Esophagus muscularis mucosa (tissue), 4 donors: ENCODE results near the gene MAGEA10. TPM values are rescaled to one million over a fixed set of nuclear protein-coding genes. Genes with fewer than 3 reads are reported as not detected.
"Not testable (repeated sequence)": the region's sequence is repeated elsewhere in the genome, so short reads cannot be mapped to it uniquely, and the experiment has no call there.

Source experiments
- DNase-seq: peaks from one replicate; pipeline ENCODE4 v3.0.0-alpha.2; 2017; ENCODE audit errors: extremely low spot score
- H3K27ac ChIP-seq, 4 donors: fragments of 200-600 bp; sonication (generic); replicated peaks in 1 of 4; 1 replicate in 3 of 4; 2 replicates in 1 of 4; pipeline ENCODE4 v1.5.1; 2016 to 2019; ENCODE audit warnings: mild to moderate bottlenecking in 1 of 4
- H3K27me3 ChIP-seq, 4 donors: fragments of 200-600 bp; sonication (generic); one replicate each; pipeline versions ENCODE4 v1.5.1 to v1.6.0; 2016 to 2019
- H3K36me3 ChIP-seq, 4 donors: fragments of 200-600 bp; sonication (generic); one replicate each; pipeline ENCODE4 v1.5.1; 2016 to 2019
- H3K4me1 ChIP-seq, 4 donors: fragments of 200-600 bp; sonication (generic); one replicate each; pipeline ENCODE4 v1.5.1; 2016 to 2019
- H3K4me3 ChIP-seq, 4 donors: fragments of 200-600 bp; sonication (generic); 1 replicate in 2 of 4; 2 replicates in 2 of 4; pipeline ENCODE4 v1.5.1; 2016 to 2019; ENCODE audit warnings: mild to moderate bottlenecking in 4 of 4, moderate library complexity in 1 of 4
- H3K9me3 ChIP-seq, 4 donors: fragments of 200-600 bp; sonication (generic); 1 replicate in 3 of 4; 2 replicates in 1 of 4; pipeline ENCODE4 v1.5.1; 2016 to 2019
- CTCF ChIP-seq, 3 experiments: fragments of 200-600 bp in 2 of 3; fragments of 450-650 bp in 1 of 3; sonication (generic) in 2 of 3; IDR thresholded peaks; one replicate each; pipeline ENCODE4 v1.5.1; 2017 to 2019; ENCODE audit warnings: antibody characterized with exemption in 3 of 3, mild to moderate bottlenecking in 2 of 3, moderate library complexity in 1 of 3
- EP300 ChIP-seq: sonication (generic); formaldehyde crosslinking; IDR thresholded peaks from one replicate; pipeline ENCODE4 v1.6.1; 2017; ENCODE audit warnings: antibody characterized with exemption
- POLR2A ChIP-seq: fragments of 450-650 bp; IDR thresholded peaks from one replicate; pipeline ENCODE4 v1.6.1; 2017; ENCODE audit warnings: antibody characterized with exemption, moderate library complexity, mild to moderate bottlenecking, low read depth
- POLR2AphosphoS5 ChIP-seq, 2 donors: sonication (generic); formaldehyde crosslinking; IDR thresholded peaks; one replicate each; pipeline ENCODE4 v1.6.1; 2017; ENCODE audit warnings: antibody characterized with exemption in 2 of 2
- WGBS: methylation state at CpG from one replicate; pipeline ENCODE4 v1.1.5; 2018; 5-methylcytosine and 5-hydroxymethylcytosine counted together
- intact Hi-C: fragments of 100-400 bp; cut with DNase I; formaldehyde crosslinking; loops from one replicate; pipeline ENCODE4 v1.15.1; 2023
- total RNA-seq, 4 donors: library from RNA; depleted of rRNA; stranded (reverse); fragments of >200 nt; gene quantifications; one replicate each; pipeline versions ENCODE4 v1.1.0 to v1.2.1, GENCODE V29; 2016

MAGEA10 gene
- total RNA-seq = not detected

- Histone ChIP-seq H3K9me3 (no peaks in the 10 kb centered on the region), H3K4me1 (no peaks in the 10 kb centered on the region), H3K4me3 (no peak within 1 kb of the TSS), H3K27ac (no peak within 1 kb of the TSS), H3K27me3 (no peaks in the 10 kb centered on the region), H3K36me3 (no peaks in the 10 kb centered on the region)
- intact Hi-C loops = no loop called here
- no peak for TF ChIP-seq CTCF (IDR thresholded peaks at IDR 0.05)
- no peak for TF ChIP-seq POLR2A
- no peak for TF ChIP-seq POLR2AphosphoS5 (IDR thresholded peaks at IDR 0.05)
- no peak for TF ChIP-seq EP300
- 76% methylated on average over 11 of the region's 16 CpGs for WGBS
- no peak for DNase-seq
These were observed at the start of gene MAGEA10 for GRCh38 chrX:152138388-152138784. MAGEA10 (minus strand) TSS chrX:152138577; CDS start chrX:152135620, 2,957 bp downstream.

GRCh38 chrX:152177497-152178269 lies 39.3 kb upstream of the MAGEA10 start:
- DNase-seq = no peak
- 77% methylated on average over 5 of the region's 5 CpGs for WGBS
- H3K9me3 ChIP-seq = no peaks in the 10 kb centered on the region
- H3K27me3 ChIP-seq = no peaks in the 10 kb centered on the region
- no peak overlapping the region for H3K27ac ChIP-seq
- TF ChIP-seq CTCF (IDR thresholded peaks at IDR 0.05) (no peak), POLR2AphosphoS5 (IDR thresholded peaks at IDR 0.05) (no peak), POLR2A (no peak), EP300 (no peak)
- H3K36me3 ChIP-seq = no peaks in the 10 kb centered on the region
- intact Hi-C loops = no loop called here
- H3K4me1 ChIP-seq = no peaks in the 10 kb centered on the region
- H3K4me3 ChIP-seq = no peak overlapping the region

- no peak for DNase-seq
- H3K36me3 ChIP-seq = no peaks in the 10 kb centered on the region
- intact Hi-C loops = no loop called here
- H3K27ac ChIP-seq = no peak overlapping the region
- no peaks in the 10 kb centered on the region for H3K9me3 ChIP-seq
- TF ChIP-seq POLR2A = no peak
- TF ChIP-seq EP300 = no peak
- TF ChIP-seq CTCF (IDR thresholded peaks at IDR 0.05) = no peak
- TF ChIP-seq POLR2AphosphoS5 (IDR thresholded peaks at IDR 0.05) = no peak
- no peak overlapping the region for H3K4me3 ChIP-seq
- H3K27me3 ChIP-seq = no peaks in the 10 kb centered on the region
- WGBS = 68% methylated on average over 4 of the region's 4 CpGs
- H3K4me1 ChIP-seq = no peaks in the 10 kb centered on the region
These were observed 38.7 kb upstream of the MAGEA10 start for GRCh38 chrX:152177052-152177451.

- H3K27me3 ChIP-seq, H3K27ac ChIP-seq, H3K4me1 ChIP-seq, H3K36me3 ChIP-seq, DNase-seq, intact Hi-C loops, H3K4me3 ChIP-seq, H3K9me3 ChIP-seq: not testable (repeated sequence)
- WGBS = 75% methylated on average over 4 of the region's 4 CpGs
These were observed 37.5 kb upstream of the MAGEA10 start for GRCh38 chrX:152175892-152176291.

- H3K4me3 ChIP-seq, H3K9me3 ChIP-seq, intact Hi-C loops, H3K4me1 ChIP-seq, DNase-seq, H3K27ac ChIP-seq, H3K27me3 ChIP-seq, H3K36me3 ChIP-seq: not testable (repeated sequence)
- 73% methylated on average over 1 of the region's 4 CpGs for WGBS
These were observed 35.5 kb upstream of the MAGEA10 start for GRCh38 chrX:152173923-152174322.

GRCh38 chrX:152170621-152171020 lies 32.2 kb upstream of the MAGEA10 start:
- Histone ChIP-seq H3K27ac (no peak overlapping the region), H3K27me3 (no peaks in the 10 kb centered on the region), H3K9me3 (no peaks in the 10 kb centered on the region), H3K36me3 (no peaks in the 10 kb centered on the region), H3K4me3 (no peak overlapping the region), H3K4me1 (no peaks in the 10 kb centered on the region)
- no peak for DNase-seq
- intact Hi-C loops = no loop called here
- 82% methylated on average over 4 of the region's 4 CpGs for WGBS
- TF ChIP-seq POLR2A (no peak), POLR2AphosphoS5 (IDR thresholded peaks at IDR 0.05) (no peak), CTCF (IDR thresholded peaks at IDR 0.05) (no peak), EP300 (no peak)
